Adrenal gland (tissue), 12 donors: Measurements from ENCODE around the gene ERMARD. TPM values are rescaled to one million over a fixed set of nuclear protein-coding genes. Genes with fewer than 3 reads are reported as not detected.

Experiments used
- DNase-seq, 7 donors: peaks; one replicate each; pipeline ENCODE4 v3.0.0-alpha.2; 2019 to 2020
- H3K27ac ChIP-seq, 5 donors: fragments of 200-600 bp; sonication (generic) in 4 of 5; 1 replicate in 3 of 5; 2 replicates in 2 of 5; pipeline versions ENCODE4 v1.5.1 to v1.8.0; 2016 to 2020; ENCODE audit warnings: mild to moderate bottlenecking in 1 of 5
- H3K27me3 ChIP-seq: fragments of 200-600 bp; 2 replicates; pipeline ENCODE4 v1.8.0; 2021
- H3K36me3 ChIP-seq, 2 donors: fragments of 200-600 bp; replicated peaks in 1 of 2; 1 replicate in 1 of 2; 2 replicates in 1 of 2; pipeline versions ENCODE4 v1.5.1 to v1.8.0; 2018 to 2022
- H3K4me1 ChIP-seq, 2 donors: fragments of 200-600 bp; replicated peaks in 1 of 2; 1 replicate in 1 of 2; 2 replicates in 1 of 2; pipeline versions ENCODE4 v1.5.1 to v1.8.0; 2018 to 2021
- H3K4me3 ChIP-seq, 4 donors: fragments of 200-600 bp; sonication (generic) in 3 of 4; one replicate each; pipeline ENCODE4 v1.5.1; 2016 to 2018
- H3K9me3 ChIP-seq, 3 donors: fragments of 200-600 bp; sonication (generic) in 1 of 3; replicated peaks in 1 of 3; 1 replicate in 2 of 3; 2 replicates in 1 of 3; pipeline versions ENCODE4 v1.5.1 to v1.8.0; 2016 to 2021
- POLR2A ChIP-seq, 2 donors: fragments of 450-650 bp; IDR thresholded peaks; one replicate each; pipeline ENCODE4 v1.6.1; 2017; ENCODE audit warnings: antibody characterized with exemption in 2 of 2, mild to moderate bottlenecking in 2 of 2, moderate library complexity in 1 of 2
- WGBS, 4 donors: extraction: QIAGEN DNeasy Blood & Tissue Kit in 2 of 4; methylation state at CpG; one replicate each; pipeline versions ENCODE4 v1.1.5 to v1.1.7; 2013 to 2017; 5-methylcytosine and 5-hydroxymethylcytosine counted together
- intact Hi-C, 2 donors: fragments of 100-400 bp; cut with DNase I; formaldehyde crosslinking; loops; one replicate each; pipeline versions ENCODE4 v1.14.1 to v1.15.0; 2022 to 2023
- polyA plus RNA-seq, 3 donors: library from polyadenylated mRNA; stranded (reverse); fragments of 200-250 nt in 2 of 3; fragments of 350-450 nt in 1 of 3; fragmentation: Illumina TruSeq in 1 of 3; extraction: RNeasy Lipid Tissue Mini Kit (QIAGEN cat#74804) in 1 of 3; gene quantifications; one replicate each; pipeline ENCODE4 v1.2.3, GENCODE V29; 2013 to 2014
- total RNA-seq, 9 donors: library from RNA; depleted of rRNA in 4 of 9; stranded (reverse); fragments of >200 nt in 4 of 9; fragments of 120-200 nt in 1 of 9; fragmentation: NEBNext Ultra II Directional in 1 of 9; extraction: Animal tissue kit (Norgen Biotek cat#: 25700) in 1 of 9; gene quantifications; one replicate each; pipeline versions ENCODE4 v1.1.0 to v1.2.4, GENCODE V29; 2013 to 2023
- TF ChIP-seq, protein P1 (sequence below), 6 experiments: fragments of 450-650 bp in 4 of 6; fragments of 200-600 bp in 2 of 6; sonication (generic) in 1 of 6; IDR thresholded peaks; 1 replicate in 5 of 6; 2 replicates in 1 of 6; pipeline versions ENCODE4 v1.5.1 to v1.8.0; 2016 to 2021; ENCODE audit warnings: antibody characterized with exemption in 6 of 6, mild to moderate bottlenecking in 2 of 6, moderate library complexity in 1 of 6
- donor health status: healthy with polysubstance abuse.
- donor health status: Bipolar disorder and iron deficiency.
- donor health status: DM: yes; HTN: yes; CAD: no.
- donor health status: DM: no; HTN: no; CAD: no.
- donor health status: DM: no; HTN: no; CAD: no.
- donor health status: DM: yes; HTN: yes; CAD: no.

Gene ERMARD
- total and polyA plus RNA-seq, 12 donors: 10.1 to 296 (median 31.8) TPM

DNA sequence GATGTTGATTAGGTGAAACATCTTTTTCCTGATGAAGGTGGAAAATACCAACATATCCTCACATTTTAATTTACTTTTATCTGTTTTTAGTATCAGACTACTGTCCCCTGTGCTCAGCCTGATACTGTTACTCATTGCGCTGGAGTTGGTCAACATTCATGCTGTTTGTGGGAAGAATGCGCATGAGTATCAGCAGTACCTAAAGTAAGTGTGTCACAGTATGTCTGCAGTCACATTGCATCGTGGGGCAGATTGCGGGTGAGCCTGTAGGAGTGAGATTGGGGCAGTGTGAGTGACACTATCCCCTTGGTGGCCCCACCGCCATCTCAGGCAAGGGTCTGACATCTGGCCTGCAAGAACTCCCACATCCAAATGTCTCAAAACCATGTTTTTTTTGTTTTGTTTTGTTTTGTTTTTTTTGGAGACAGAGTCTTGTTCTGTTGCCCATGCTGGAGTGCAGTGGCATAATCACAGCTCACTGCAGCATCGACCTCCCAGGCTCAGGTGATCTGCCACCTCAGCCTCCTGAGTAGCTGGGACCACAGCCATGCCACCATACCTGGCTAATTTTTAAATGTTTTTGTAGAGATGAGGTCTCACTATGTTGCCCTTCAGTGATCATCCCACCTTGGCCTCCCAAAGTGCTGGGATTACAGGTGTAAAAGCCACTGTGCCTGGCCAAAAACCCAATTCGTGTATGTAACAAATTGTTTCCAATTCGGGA is 27.8 kb downstream of the ERMARD start:
- no peaks in the 10 kb centered on the region for H3K9me3 ChIP-seq

DNA sequence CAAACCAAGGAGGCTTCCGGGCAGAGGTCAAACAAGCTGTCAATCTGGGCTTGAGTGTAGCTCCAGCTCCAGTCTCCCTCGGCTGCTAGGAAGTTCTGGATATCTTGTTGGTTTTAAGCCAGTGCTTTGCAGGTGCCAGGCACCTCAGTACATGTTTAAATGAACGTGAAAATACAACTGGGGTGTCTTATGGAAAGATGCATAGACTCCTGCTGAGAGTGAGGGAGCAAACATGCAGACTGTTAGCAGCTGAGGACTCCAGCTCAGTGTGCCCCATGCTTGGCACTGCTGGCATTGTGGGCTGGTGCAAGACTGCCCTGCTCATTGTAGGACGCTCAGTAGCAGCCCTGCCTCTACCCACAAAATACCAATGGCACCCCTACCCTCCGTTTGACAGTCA is 28.5 kb downstream of the ERMARD start:
- Histone ChIP-seq H3K4me1 (no peaks in the 10 kb centered on the region), H3K36me3 (peaks cover 0 to 16% of the 10 kb centered on the region in 2 donors), H3K27ac (no peak overlapping the region), H3K27me3 (no peaks in the 10 kb centered on the region), H3K9me3 (no peaks in the 10 kb centered on the region), H3K4me3 (no peak overlapping the region)
- 84 to 96% (median 94%) methylated on average over 5 of the region's 5 CpGs for WGBS, 4 donors
- intact Hi-C loops: no loop called here
- TF ChIP-seq, protein P1, sequence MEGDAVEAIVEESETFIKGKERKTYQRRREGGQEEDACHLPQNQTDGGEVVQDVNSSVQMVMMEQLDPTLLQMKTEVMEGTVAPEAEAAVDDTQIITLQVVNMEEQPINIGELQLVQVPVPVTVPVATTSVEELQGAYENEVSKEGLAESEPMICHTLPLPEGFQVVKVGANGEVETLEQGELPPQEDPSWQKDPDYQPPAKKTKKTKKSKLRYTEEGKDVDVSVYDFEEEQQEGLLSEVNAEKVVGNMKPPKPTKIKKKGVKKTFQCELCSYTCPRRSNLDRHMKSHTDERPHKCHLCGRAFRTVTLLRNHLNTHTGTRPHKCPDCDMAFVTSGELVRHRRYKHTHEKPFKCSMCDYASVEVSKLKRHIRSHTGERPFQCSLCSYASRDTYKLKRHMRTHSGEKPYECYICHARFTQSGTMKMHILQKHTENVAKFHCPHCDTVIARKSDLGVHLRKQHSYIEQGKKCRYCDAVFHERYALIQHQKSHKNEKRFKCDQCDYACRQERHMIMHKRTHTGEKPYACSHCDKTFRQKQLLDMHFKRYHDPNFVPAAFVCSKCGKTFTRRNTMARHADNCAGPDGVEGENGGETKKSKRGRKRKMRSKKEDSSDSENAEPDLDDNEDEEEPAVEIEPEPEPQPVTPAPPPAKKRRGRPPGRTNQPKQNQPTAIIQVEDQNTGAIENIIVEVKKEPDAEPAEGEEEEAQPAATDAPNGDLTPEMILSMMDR (IDR thresholded peaks at IDR 0.05): no peak
- no peak for TF ChIP-seq POLR2A (IDR thresholded peaks at IDR 0.05)
- peak in 1 of 7 donors; percentile 20 for DNase-seq

More for the DNA sequence above, 27.8 kb downstream of the ERMARD start:
- no peak overlapping the region for H3K27ac ChIP-seq
- peaks cover 0 to 16% of the 10 kb centered on the region in 2 donors for H3K36me3 ChIP-seq
- TF ChIP-seq, protein P1 (IDR thresholded peaks at IDR 0.05): no peak
- no peak for TF ChIP-seq POLR2A (IDR thresholded peaks at IDR 0.05)
- intact Hi-C loops: no loop called here
- 82 to 89% (median 85%) methylated on average over 8 of the region's 8 CpGs for WGBS, 4 donors
- no peaks in the 10 kb centered on the region for H3K4me1 ChIP-seq
- DNase-seq: peak in 1 of 7 donors; percentile 34
- no peak overlapping the region for H3K4me3 ChIP-seq
- no peaks in the 10 kb centered on the region for H3K27me3 ChIP-seq

DNA sequence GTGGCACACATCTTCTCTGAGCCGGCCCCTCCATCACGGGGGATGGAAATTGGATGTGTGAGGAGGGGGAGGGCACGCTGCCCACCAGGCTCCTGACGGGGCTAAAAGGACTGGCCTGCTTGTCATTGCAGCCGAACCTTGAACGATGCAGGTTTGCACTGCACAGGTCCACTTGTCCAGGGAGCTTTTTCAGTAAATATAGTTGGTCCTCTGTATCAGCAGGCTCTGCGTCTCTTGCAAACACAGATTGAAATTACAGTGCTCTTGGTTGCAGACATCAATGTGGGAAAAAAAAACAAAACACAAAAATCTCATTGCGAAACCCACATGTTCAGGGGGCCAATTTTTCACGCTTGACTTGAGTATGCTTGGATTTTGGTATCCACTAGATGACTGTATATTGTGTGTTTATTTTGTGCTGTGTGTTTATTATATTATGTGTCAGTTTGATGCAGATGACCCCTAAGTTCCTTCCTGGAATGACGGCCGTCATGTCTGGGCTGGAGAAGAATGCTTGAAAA is 29.2 kb downstream of the ERMARD start:
- H3K9me3 ChIP-seq: no peaks in the 10 kb centered on the region
- no peaks in the 10 kb centered on the region for H3K4me1 ChIP-seq
- DNase-seq: peak in 1 of 7 donors; percentile 34
- H3K27me3 ChIP-seq: no peaks in the 10 kb centered on the region
- 82 to 93% (median 88%) methylated on average over 9 to 11 of the region's 11 CpGs for WGBS, 4 donors
- intact Hi-C loops: no loop called here
- H3K36me3 ChIP-seq: peaks cover 0 to 16% of the 10 kb centered on the region in 2 donors
- TF ChIP-seq, protein P1 (IDR thresholded peaks at IDR 0.05): no peak
- TF ChIP-seq POLR2A (IDR thresholded peaks at IDR 0.05): no peak
- no peak overlapping the region for H3K4me3 ChIP-seq
- no peak overlapping the region for H3K27ac ChIP-seq

DNA sequence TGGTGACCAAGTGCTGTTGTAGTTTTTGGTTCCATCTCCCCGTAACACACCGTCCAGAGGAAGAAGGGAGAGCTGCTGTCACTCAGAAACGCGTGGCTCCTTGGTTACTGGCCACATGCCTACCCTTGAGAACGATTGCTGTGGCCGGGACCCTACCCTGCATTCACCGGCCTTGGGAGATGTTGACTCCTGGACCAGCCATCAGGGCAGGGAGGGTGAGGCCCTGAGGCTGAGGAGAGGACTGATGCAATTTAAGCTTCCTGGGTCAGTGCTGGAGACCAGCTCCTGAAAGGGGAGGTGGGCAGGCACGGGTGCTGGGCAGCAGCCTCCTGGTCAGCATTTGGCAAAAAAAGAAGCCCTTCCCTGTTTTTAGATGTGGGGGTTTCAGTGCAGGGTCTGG is 31.5 kb downstream of the ERMARD start:
- TF ChIP-seq, protein P1 (IDR thresholded peaks at IDR 0.05): no peak
- no peak for TF ChIP-seq POLR2A (IDR thresholded peaks at IDR 0.05)

More for the DNA sequence above, 31.5 kb downstream of the ERMARD start:
- no peaks in the 10 kb centered on the region for H3K36me3 ChIP-seq
- H3K27ac ChIP-seq: no peak overlapping the region
- DNase-seq: peak in 1 of 7 donors; percentile 27
- intact Hi-C loops: no loop called here
- no peaks in the 10 kb centered on the region for H3K4me1 ChIP-seq
- no peak overlapping the region for H3K4me3 ChIP-seq
- no peaks in the 10 kb centered on the region for H3K27me3 ChIP-seq
- no peaks in the 10 kb centered on the region for H3K9me3 ChIP-seq
- WGBS, 4 donors: 89 to 96% (median 92%) methylated on average over 3 to 8 of the region's 8 CpGs
